K562 (cell line): Measurements from ENCODE around the gene PPP1R10. TPM values are rescaled to one million over a fixed set of nuclear protein-coding genes. Genes with fewer than 3 reads are reported as not detected.

Experiments
- ARID3A ChIP-seq: IDR thresholded peaks from 2 replicates; pipeline ENCODE4 v1.6.1; 2012; ENCODE audit warnings: low read depth, low read length, improper control_type of control experiment, borderline replicate concordance
- ATF7 ChIP-seq: fragments of 450-650 bp; IDR thresholded peaks from 2 replicates; pipeline ENCODE4 v1.7.1; 2014; ENCODE audit warnings: mild to moderate bottlenecking, moderate library complexity
- BRF1 ChIP-seq: IDR thresholded peaks from 3 replicates; pipeline ENCODE4 v1.6.1; 2011; ENCODE audit warnings: borderline replicate concordance, mild to moderate bottlenecking; ENCODE audit not compliant: insufficient read length; ENCODE audit errors: extremely low read depth
- CCAR2 ChIP-seq: fragments of 200-400 bp; formaldehyde crosslinking; IDR thresholded peaks from 2 replicates; pipeline ENCODE4 v1.6.1; 2017; ENCODE audit warnings: mild to moderate bottlenecking, low read depth, low read length
- COPS2 ChIP-seq: fragments of 450-650 bp; conservative IDR thresholded peaks from 2 replicates; pipeline ENCODE4 v1.6.1; 2016; ENCODE audit warnings: mild to moderate bottlenecking, moderate library complexity
- CREB1 ChIP-seq, 2 experiments: sonication (generic) in 1 of 2; formaldehyde crosslinking in 1 of 2; IDR thresholded peaks; 2 replicates each; pipeline versions ENCODE4 v1.6.1 to v1.8.0; 2012 to 2022; ENCODE audit warnings: inconsistent platforms in 1 of 2, mild to moderate bottlenecking in 1 of 2, missing genetic modification reagents in 1 of 2, moderate library complexity in 1 of 2
- DPF2 ChIP-seq: fragments of 450-650 bp; IDR thresholded peaks from 2 replicates; pipeline ENCODE4 v1.6.1; 2016
- E2F3 ChIP-seq: fragments of 250-450 bp; sonication (Bioruptor Pico); IDR thresholded peaks from 2 replicates; pipeline ENCODE4 v1.4.0; 2020; ENCODE audit warnings: mild to moderate bottlenecking
- E2F6 ChIP-seq, 2 experiments: IDR thresholded peaks; 2 replicates each; pipeline ENCODE4 v1.6.1; 2011; ENCODE audit warnings: borderline replicate concordance in 1 of 2, control low read depth in 1 of 2, low read depth in 1 of 2, low read length in 1 of 2, mild to moderate bottlenecking in 1 of 2, mixed read lengths in 1 of 2, moderate library complexity in 1 of 2; ENCODE audit not compliant: insufficient read depth in 1 of 2, insufficient read length in 1 of 2, poor library complexity in 1 of 2, severe bottlenecking in 1 of 2; ENCODE audit errors: extremely low read depth in 1 of 2
- ELF1 ChIP-seq: fragments of 200-800 bp; sonication (Bioruptor generic); IDR thresholded peaks from 2 replicates; pipeline ENCODE4 v1.6.1; 2016; ENCODE audit warnings: missing genetic modification characterization, missing compliant biosample characterization
- ETV6 ChIP-seq, 3 experiments: fragments of 150-350 bp in 1 of 3; sonication (generic) in 1 of 3; formaldehyde crosslinking in 1 of 3; IDR thresholded peaks; 2 replicates each; pipeline versions ENCODE4 v1.6.1 to v1.8.0; 2014 to 2022; ENCODE audit warnings: borderline replicate concordance in 2 of 3, low read depth in 2 of 3, antibody characterized with exemption in 1 of 3, low read length in 1 of 3, mild to moderate bottlenecking in 1 of 3, missing genetic modification reagents in 1 of 3
- LEF1 ChIP-seq: fragments of 450-650 bp; IDR thresholded peaks from 2 replicates; pipeline ENCODE4 v1.6.1; 2016; ENCODE audit warnings: mild to moderate bottlenecking
- MTA1 ChIP-seq: fragments of 450-650 bp; IDR thresholded peaks from 2 replicates; pipeline ENCODE4 v1.6.1; 2017; ENCODE audit warnings: borderline replicate concordance
- MTF1 ChIP-seq: fragments of 250-450 bp; sonication (Bioruptor Pico); IDR thresholded peaks from 2 replicates; pipeline ENCODE4 v1.9.0; 2021; ENCODE audit warnings: moderate library complexity, mild to moderate bottlenecking, inconsistent platforms, borderline replicate concordance
- NR1H2 ChIP-seq: sonication (generic); formaldehyde crosslinking; IDR thresholded peaks from 2 replicates; pipeline ENCODE4 v1.4.0; 2020; ENCODE audit warnings: mild to moderate bottlenecking, missing genetic modification reagents
- RAD21 ChIP-seq, 2 experiments: fragments of 250-450 bp in 1 of 2; fragments of 450-650 bp in 1 of 2; sonication (Bioruptor Pico) in 1 of 2; formaldehyde crosslinking in 1 of 2; IDR thresholded peaks in 1 of 2; conservative IDR thresholded peaks in 1 of 2; 2 replicates each; pipeline versions ENCODE4 v1.4.0 to v1.8.0; 2020 to 2022; ENCODE audit warnings: mild to moderate bottlenecking in 2 of 2, moderate library complexity in 1 of 2
- SMARCA5 ChIP-seq: fragments of 450-650 bp; IDR thresholded peaks from 2 replicates; pipeline ENCODE4 v1.6.1; 2016
- SMARCE1 ChIP-seq: fragments of 450-650 bp; IDR thresholded peaks from 2 replicates; pipeline ENCODE4 v1.7.1; 2016; ENCODE audit warnings: mild to moderate bottlenecking
- TBL1XR1 ChIP-seq, 2 experiments: IDR thresholded peaks; 2 replicates each; pipeline ENCODE4 v1.6.1; 2012; ENCODE audit warnings: improper control_type of control experiment in 2 of 2, low read length in 2 of 2, mild to moderate bottlenecking in 1 of 2
- TRIM28 ChIP-seq: fragments of 450-650 bp; IDR thresholded peaks from 2 replicates; pipeline ENCODE4 v1.6.1; 2017
- TSC22D4 ChIP-seq: fragments of 450-650 bp; IDR thresholded peaks from 2 replicates; pipeline ENCODE4 v1.6.1; 2016; ENCODE audit warnings: missing genetic modification characterization, missing biosample characterization, control low read depth
- ZBTB34 ChIP-seq: fragments of 250-450 bp; sonication (Bioruptor Pico); IDR thresholded peaks from 2 replicates; pipeline ENCODE4 v1.8.0; 2021; ENCODE audit warnings: mild to moderate bottlenecking, moderate library complexity
- ZC3H8 ChIP-seq: fragments of 450-650 bp; IDR thresholded peaks from 2 replicates; pipeline ENCODE4 v1.6.1; 2017
- ZNF134 ChIP-seq: fragments of 250-450 bp; sonication (Bioruptor Pico); conservative IDR thresholded peaks from 2 replicates; pipeline ENCODE4 v1.4.0; 2020
- ZNF253 ChIP-seq: fragments of 250-450 bp; sonication (Bioruptor Pico); conservative IDR thresholded peaks from 2 replicates; pipeline ENCODE4 v1.6.1; 2021; ENCODE audit warnings: mild to moderate bottlenecking
- ZNF717 ChIP-seq: fragments of 250-450 bp; sonication (Bioruptor Pico); IDR thresholded peaks from 2 replicates; pipeline ENCODE4 v1.5.0; 2021
- polyA plus RNA-seq, 8 experiments: library from polyadenylated mRNA; depleted of rRNA in 4 of 8; stranded (reverse) in 5 of 8; unstranded in 3 of 8; fragments of >200 nt; fragmentation: Nextera tagmentation in 2 of 8; fragmentation: Illumina TruSeq in 1 of 8; extraction: Ambion mirVana in 2 of 8; extraction: Trizol in 1 of 8; gene quantifications; 2 replicates each; pipeline versions ENCODE4 v1.2.1 to v1.2.3, GENCODE V29; 2011 to 2014; ENCODE audit warnings: inconsistent platforms in 1 of 8, missing spikeins in 1 of 8
- total RNA-seq, 7 experiments: library from RNA; depleted of rRNA in 6 of 7; stranded (reverse); fragments of >200 nt in 6 of 7; fragmentation: Illumina TruSeq in 2 of 7; extraction: Trizol in 2 of 7; gene quantifications; 2 replicates each; pipeline versions ENCODE4 v1.2.1 to v1.2.3, GENCODE V29; 2011 to 2021; ENCODE audit warnings: low replicate concordance in 1 of 7

PPP1R10 gene
- total and polyA plus RNA-seq, 9 of the 15 experiments (the other 6 are each of a cell fraction or from before 2014, with no cell fraction given), result 14.1 to 65.5 (median 32.6) TPM

GRCh38 chr6:30615219-30615957 lies 1.7 kb downstream of the PPP1R10 start (continued):
- TF ChIP-seq ZBTB34 (CRISPR knock-in tag) (no peak), ZNF134 (CRISPR knock-in tag) (no peak), ATF7 (no peak), ETV6 (IDR thresholded peaks at IDR 0.05; ENCODE audit: borderline replicate concordance in 1 of 2, low read depth in 2 of 2, low read length in 1 of 2) (no peak), ETV6 (CRISPR knock-in tag; IDR thresholded peaks at IDR 0.05; ENCODE audit: borderline replicate concordance) (no peak), ZNF253 (CRISPR knock-in tag) (peak; percentile 85), TSC22D4 (tag) (no peak), CCAR2 (no peak), E2F6 (IDR thresholded peaks at IDR 0.05; ENCODE audit: borderline replicate concordance in 1 of 2, extremely low read depth in 1 of 2, insufficient read depth in 1 of 2, insufficient read length in 1 of 2, low read depth in 1 of 2, low read length in 1 of 2, poor library complexity in 1 of 2, severe bottlenecking in 1 of 2) (no peak), ARID3A (peak; percentile 6; the same call in 1 of the 2 replicates), NR1H2 (CRISPR knock-in tag) (no peak), LEF1 (no peak; the same call in 1 of the 2 replicates), SMARCA5 (no peak), DPF2 (no peak), MTA1 (no peak), RAD21 (CRISPR knock-in tag; conservative IDR thresholded peaks at IDR 0.05 in 1 of 2, IDR thresholded peaks at IDR 0.05 in 1 of 2) (no peak), CREB1 (IDR thresholded peaks at IDR 0.05) (no peak), CREB1 (CRISPR knock-in tag; IDR thresholded peaks at IDR 0.05) (no peak), E2F3 (CRISPR knock-in tag) (no peak), SMARCE1 (0 out of 2 replicates have a peak, but pooled peaks have one; percentile 10), ZC3H8 (no peak; the same call in 1 of the 2 replicates), COPS2 (no peak), TBL1XR1 (IDR thresholded peaks at IDR 0.05; ENCODE audit: low read length in 2 of 2) (peak in 1 of 2 experiments; percentile 8; a peak in 1 of 4 replicates), ZNF717 (CRISPR knock-in tag) (peak; percentile 8; the same call in 1 of the 2 replicates), MTF1 (CRISPR knock-in tag) (no peak), BRF1 (no peak), ELF1 (peak; percentile 40; the same call in 1 of the 2 replicates), TRIM28 (no peak)
